Muscle layer of duodenum (tissue), 2 donors: ENCODE data around the gene SMIM32.

Experiments used
- H3K27ac ChIP-seq: one replicate; pipeline ENCODE4 v1.7.0; 2013; ENCODE audit warnings: mild to moderate bottlenecking, low read length
- H3K27me3 ChIP-seq: one replicate; pipeline ENCODE4 v1.7.0; 2013; ENCODE audit warnings: low read depth, mild to moderate bottlenecking, control low read depth, low read length
- H3K36me3 ChIP-seq, 2 donors: one replicate each; pipeline ENCODE4 v1.7.0; 2013; ENCODE audit warnings: low read length in 2 of 2, control low read depth in 1 of 2, mild to moderate bottlenecking in 1 of 2; ENCODE audit not compliant: insufficient read depth in 2 of 2, control insufficient read depth in 1 of 2
- H3K4me1 ChIP-seq, 2 donors: one replicate each; pipeline ENCODE4 v1.7.0; 2013; ENCODE audit warnings: low read length in 2 of 2, mild to moderate bottlenecking in 2 of 2, control low read depth in 1 of 2, moderate library complexity in 1 of 2; ENCODE audit not compliant: insufficient read depth in 2 of 2, control insufficient read depth in 1 of 2
- H3K4me3 ChIP-seq, 2 donors: one replicate each; pipeline ENCODE4 v1.7.0; 2013; ENCODE audit warnings: low read length in 2 of 2, low read depth in 1 of 2, mild to moderate bottlenecking in 1 of 2
- H3K9me3 ChIP-seq, 2 donors: one replicate each; pipeline ENCODE4 v1.7.0; 2013; ENCODE audit warnings: low read length in 2 of 2, control low read depth in 1 of 2, mild to moderate bottlenecking in 1 of 2; ENCODE audit not compliant: control insufficient read depth in 1 of 2
- donor health status: healthy.

The SMIM32 gene

GRCh38 chr5:136192526-136193321, at the start of gene SMIM32:
Gene SMIM32 (minus strand): TSS chr5:136193162. CDS start chr5:136192524, 638 bp downstream.
- H3K27ac ChIP-seq, result no peak within 1 kb of the TSS
- H3K27me3 ChIP-seq, result peaks cover 3% of the 10 kb centered on the region
- peaks cover 0 to 11% of the 10 kb centered on the region in 2 donors for H3K36me3 ChIP-seq
- H3K4me3 ChIP-seq, result peak within 1 kb of the TSS; percentile 57 to 71
- no peaks in the 10 kb centered on the region for H3K9me3 ChIP-seq
- H3K4me1 ChIP-seq, result peaks cover 0 to 32% of the 10 kb centered on the region in 2 donors

GRCh38 chr5:136242611-136243010, 49.6 kb upstream of the SMIM32 start:
- no peaks in the 10 kb centered on the region for H3K27me3 ChIP-seq
- H3K9me3 ChIP-seq, result no peaks in the 10 kb centered on the region
- no peaks in the 10 kb centered on the region for H3K36me3 ChIP-seq
- H3K4me3 ChIP-seq, result no peak overlapping the region
- H3K4me1 ChIP-seq, result no peaks in the 10 kb centered on the region
- no peak overlapping the region for H3K27ac ChIP-seq

- H3K9me3 ChIP-seq, result no peaks in the 10 kb centered on the region
- no peak overlapping the region for H3K4me3 ChIP-seq
- no peaks in the 10 kb centered on the region for H3K4me1 ChIP-seq
- H3K27me3 ChIP-seq, result no peaks in the 10 kb centered on the region
- no peaks in the 10 kb centered on the region for H3K36me3 ChIP-seq
- no peak overlapping the region for H3K27ac ChIP-seq
These were observed 49.2 kb upstream of the SMIM32 start for GRCh38 chr5:136242136-136242535.

GRCh38 chr5:136240894-136241293, 47.9 kb upstream of the SMIM32 start:
- H3K36me3 ChIP-seq, result no peaks in the 10 kb centered on the region
- H3K4me1 ChIP-seq, result no peaks in the 10 kb centered on the region
- no peaks in the 10 kb centered on the region for H3K9me3 ChIP-seq
- no peak overlapping the region for H3K4me3 ChIP-seq
- no peak overlapping the region for H3K27ac ChIP-seq
- H3K27me3 ChIP-seq, result no peaks in the 10 kb centered on the region

GRCh38 chr5:136236479-136237083, 43.6 kb upstream of the SMIM32 start:
- Histone ChIP-seq H3K27ac (no peak overlapping the region), H3K27me3 (no peaks in the 10 kb centered on the region), H3K9me3 (no peaks in the 10 kb centered on the region), H3K36me3 (no peaks in the 10 kb centered on the region), H3K4me3 (no peak overlapping the region), H3K4me1 (no peaks in the 10 kb centered on the region)

- Histone ChIP-seq H3K4me3 (no peak overlapping the region), H3K36me3 (no peaks in the 10 kb centered on the region), H3K9me3 (no peaks in the 10 kb centered on the region), H3K27me3 (no peaks in the 10 kb centered on the region), H3K4me1 (no peaks in the 10 kb centered on the region), H3K27ac (no peak overlapping the region)
These were observed 42.4 kb upstream of the SMIM32 start for GRCh38 chr5:136235321-136235720.

- Histone ChIP-seq H3K27ac (no peak overlapping the region), H3K27me3 (no peaks in the 10 kb centered on the region), H3K4me1 (no peaks in the 10 kb centered on the region), H3K36me3 (no peaks in the 10 kb centered on the region), H3K9me3 (no peaks in the 10 kb centered on the region), H3K4me3 (no peak overlapping the region)
These were observed 39.4 kb upstream of the SMIM32 start for GRCh38 chr5:136232316-136232715.

- no peaks in the 10 kb centered on the region for H3K4me1 ChIP-seq
- no peak overlapping the region for H3K4me3 ChIP-seq
- no peak overlapping the region for H3K27ac ChIP-seq
- no peaks in the 10 kb centered on the region for H3K27me3 ChIP-seq
- H3K9me3 ChIP-seq, result no peaks in the 10 kb centered on the region
- H3K36me3 ChIP-seq, result no peaks in the 10 kb centered on the region
These were observed 37.2 kb upstream of the SMIM32 start for GRCh38 chr5:136230176-136230575.

GRCh38 chr5:136228136-136228757, 35.3 kb upstream of the SMIM32 start:
- H3K4me3 ChIP-seq, result no peak overlapping the region
- no peaks in the 10 kb centered on the region for H3K9me3 ChIP-seq
- no peaks in the 10 kb centered on the region for H3K27me3 ChIP-seq
- H3K36me3 ChIP-seq, result no peaks in the 10 kb centered on the region
- H3K4me1 ChIP-seq, result no peaks in the 10 kb centered on the region
- no peak overlapping the region for H3K27ac ChIP-seq

- no peak overlapping the region for H3K27ac ChIP-seq
- H3K27me3 ChIP-seq, result no peaks in the 10 kb centered on the region
- H3K36me3 ChIP-seq, result no peaks in the 10 kb centered on the region
- H3K9me3 ChIP-seq, result no peaks in the 10 kb centered on the region
- no peak overlapping the region for H3K4me3 ChIP-seq
- H3K4me1 ChIP-seq, result no peaks in the 10 kb centered on the region
These were observed 33.4 kb upstream of the SMIM32 start for GRCh38 chr5:136226401-136226800.

GRCh38 chr5:136225796-136226195, 32.8 kb upstream of the SMIM32 start:
- no peaks in the 10 kb centered on the region for H3K27me3 ChIP-seq
- H3K4me1 ChIP-seq, result no peaks in the 10 kb centered on the region
- H3K36me3 ChIP-seq, result no peaks in the 10 kb centered on the region
- H3K9me3 ChIP-seq, result no peaks in the 10 kb centered on the region
- H3K27ac ChIP-seq, result no peak overlapping the region
- no peak overlapping the region for H3K4me3 ChIP-seq
